ENCODE data around the gene VIPR2.

VIPR2 gene

DNA sequence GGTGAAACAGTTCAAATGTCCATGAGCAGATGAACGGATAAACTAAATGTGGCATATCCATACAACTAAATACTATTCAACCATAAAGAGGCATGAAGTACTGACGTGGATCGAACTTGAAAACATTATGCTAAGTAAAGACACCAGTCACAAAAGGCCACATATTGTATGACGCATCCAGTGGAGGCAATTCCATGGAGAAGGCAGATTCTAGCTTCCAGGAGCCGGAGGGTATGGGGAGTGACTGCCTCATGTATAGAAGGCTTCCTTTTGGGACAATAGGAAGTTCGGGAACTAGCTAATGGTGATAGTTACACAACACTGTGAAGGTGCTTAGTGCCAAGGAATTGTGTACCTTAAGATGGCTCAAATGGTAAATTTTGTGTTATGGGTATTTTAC lies 98.4 kb downstream of the VIPR2 start:
- H4K20me1 ChIP-seq (ENCODE audit: insufficient read depth, low read length): no peaks in the 10 kb centered on the region
- H3K9me3 ChIP-seq (replicated peaks; ENCODE audit: insufficient read depth, low read length): no peaks in the 10 kb centered on the region
- no peak overlapping the region for H3K4me2 ChIP-seq (ENCODE audit: low read depth, low read length)
- DNase-seq: no peak
- H3K27ac ChIP-seq (ENCODE audit: low read length): no peak overlapping the region
- H3K79me2 ChIP-seq (ENCODE audit: low read length): no peaks in the 10 kb centered on the region
- H3K4me3 ChIP-seq (ENCODE audit: low read length): no peak overlapping the region
- H2AFZ ChIP-seq (ENCODE audit: low read length): no peak overlapping the region
- H3K27me3 ChIP-seq (replicated peaks; ENCODE audit: insufficient read depth, low read length): no peaks in the 10 kb centered on the region
- H3F3A ChIP-seq (ENCODE audit: insufficient read depth, low read length): peaks cover 27% of the 10 kb centered on the region
- no peaks in the 10 kb centered on the region for H3K9me2 ChIP-seq (replicated peaks; ENCODE audit: insufficient read depth, low read length)
- H3K9ac ChIP-seq (ENCODE audit: low read length): no peak overlapping the region
- no peaks in the 10 kb centered on the region for H3K36me3 ChIP-seq (replicated peaks; ENCODE audit: insufficient read depth, low read length)
- peaks cover 37% of the 10 kb centered on the region for H3K4me1 ChIP-seq (ENCODE audit: low read length)
- TF ChIP-seq EZH2 (optimal IDR thresholded peaks at IDR 0.05; ENCODE audit: low read depth, low read length): no peak
- TF ChIP-seq CTCF (IDR thresholded peaks at IDR 0.05; ENCODE audit: low read length): no peak
- no peak for TF ChIP-seq EZH2phosphoT487 (IDR thresholded peaks at IDR 0.05; ENCODE audit: low read length)

GRCh38 chr7:159045839-159046238 lies 98.8 kb downstream of the VIPR2 start:
- Histone ChIP-seq H2AFZ (ENCODE audit: low read length) (no peak overlapping the region), H4K20me1 (ENCODE audit: insufficient read depth, low read length) (no peaks in the 10 kb centered on the region), H3K9ac (ENCODE audit: low read length) (no peak overlapping the region), H3K9me3 (replicated peaks; ENCODE audit: insufficient read depth, low read length) (no peaks in the 10 kb centered on the region), H3K9me2 (replicated peaks; ENCODE audit: insufficient read depth, low read length) (no peaks in the 10 kb centered on the region), H3K27ac (ENCODE audit: low read length) (no peak overlapping the region), H3F3A (ENCODE audit: insufficient read depth, low read length) (peaks cover 22% of the 10 kb centered on the region), H3K4me3 (ENCODE audit: low read length) (no peak overlapping the region), H3K27me3 (replicated peaks; ENCODE audit: insufficient read depth, low read length) (no peaks in the 10 kb centered on the region), H3K4me2 (ENCODE audit: low read depth, low read length) (no peak overlapping the region), H3K4me1 (ENCODE audit: low read length) (peaks cover 32% of the 10 kb centered on the region), H3K36me3 (replicated peaks; ENCODE audit: insufficient read depth, low read length) (no peaks in the 10 kb centered on the region), H3K79me2 (ENCODE audit: low read length) (no peaks in the 10 kb centered on the region)
- DNase-seq: no peak
- TF ChIP-seq EZH2 (optimal IDR thresholded peaks at IDR 0.05; ENCODE audit: low read depth, low read length) (no peak), CTCF (IDR thresholded peaks at IDR 0.05; ENCODE audit: low read length) (no peak), EZH2phosphoT487 (IDR thresholded peaks at IDR 0.05; ENCODE audit: low read length) (no peak)

DNA sequence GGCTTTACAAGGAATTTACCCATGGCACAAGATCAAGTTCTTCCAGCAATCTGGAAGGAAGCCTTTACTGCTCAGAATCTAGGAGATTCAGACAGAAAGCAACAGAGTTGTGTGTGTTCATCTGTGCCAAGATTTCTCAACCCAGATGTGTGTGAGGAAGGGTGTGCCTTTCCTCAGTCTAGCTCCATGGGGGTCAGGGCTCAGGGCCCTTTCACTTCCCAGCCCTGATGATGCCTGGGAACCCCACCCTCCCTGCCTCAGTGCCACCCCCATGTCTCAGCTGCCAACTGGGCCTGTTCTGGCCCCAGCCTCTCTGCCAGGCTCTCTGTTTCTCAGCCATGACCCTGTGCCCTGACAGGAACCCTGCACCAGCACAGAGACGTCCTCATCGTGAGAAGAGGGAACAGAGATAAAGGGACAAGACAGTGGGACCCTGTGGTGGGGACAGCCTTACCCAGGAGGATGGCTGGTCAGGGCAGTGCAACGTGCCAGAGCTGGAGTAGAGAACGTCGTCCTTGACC lies 102.0 kb downstream of the VIPR2 start:
- peaks cover 4% of the 10 kb centered on the region; the same call in 1 of the 2 replicates for H3F3A ChIP-seq (ENCODE audit: insufficient read depth, low read length)
- no peak overlapping the region for H3K4me2 ChIP-seq (ENCODE audit: low read depth, low read length)
- H3K4me3 ChIP-seq (ENCODE audit: low read length): no peak overlapping the region
- no peak for TF ChIP-seq EZH2 (optimal IDR thresholded peaks at IDR 0.05; ENCODE audit: low read depth, low read length)
- TF ChIP-seq CTCF (IDR thresholded peaks at IDR 0.05; ENCODE audit: low read length): no peak
- TF ChIP-seq EZH2phosphoT487 (IDR thresholded peaks at IDR 0.05; ENCODE audit: low read length): no peak
- no peak overlapping the region for H3K9ac ChIP-seq (ENCODE audit: low read length)
- no peak overlapping the region for H2AFZ ChIP-seq (ENCODE audit: low read length)
- no peak overlapping the region for H3K27ac ChIP-seq (ENCODE audit: low read length)
- H3K4me1 ChIP-seq (ENCODE audit: low read length): peaks cover 19% of the 10 kb centered on the region
- H3K9me3 ChIP-seq (replicated peaks; ENCODE audit: insufficient read depth, low read length): no peaks in the 10 kb centered on the region
- H3K79me2 ChIP-seq (ENCODE audit: low read length): no peaks in the 10 kb centered on the region
- no peaks in the 10 kb centered on the region for H3K9me2 ChIP-seq (replicated peaks; ENCODE audit: insufficient read depth, low read length)
- no peaks in the 10 kb centered on the region for H3K27me3 ChIP-seq (replicated peaks; ENCODE audit: insufficient read depth, low read length)
- no peak for DNase-seq
- H4K20me1 ChIP-seq (ENCODE audit: insufficient read depth, low read length): no peaks in the 10 kb centered on the region
- H3K36me3 ChIP-seq (replicated peaks; ENCODE audit: insufficient read depth, low read length): no peaks in the 10 kb centered on the region

All from MM.1S (cell line).